Measurements from ENCODE around the gene ZCCHC24. TPM values are rescaled to one million over a fixed set of nuclear protein-coding genes. Genes with fewer than 3 reads are reported as not detected.

The ZCCHC24 gene
- total RNA-seq, 1 donor: 4.0 TPM

- Histone ChIP-seq H3K9me3 (ENCODE audit: low read depth, low read length) (no peaks in the 10 kb centered on the region), H3K4me1 (ENCODE audit: insufficient read depth, low read length) (peaks cover 28% of the 10 kb centered on the region), H3K27me3 (ENCODE audit: insufficient read depth, low read length) (peaks cover 5% of the 10 kb centered on the region), H3K4me3 (ENCODE audit: low read length) (peak overlapping the region; percentile 49)
These were observed 965 bp downstream of the ZCCHC24 start for GRCh38 chr10:79444199-79445119.

- Histone ChIP-seq H3K4me1 (ENCODE audit: insufficient read depth, low read length) (peaks cover 28% of the 10 kb centered on the region), H3K4me3 (ENCODE audit: low read length) (no peak overlapping the region), H3K9me3 (ENCODE audit: low read depth, low read length) (no peaks in the 10 kb centered on the region), H3K27me3 (ENCODE audit: insufficient read depth, low read length) (peaks cover 5% of the 10 kb centered on the region)
These were observed 1.9 kb downstream of the ZCCHC24 start for GRCh38 chr10:79443338-79444198.

GRCh38 chr10:79442171-79443040 lies 3.0 kb downstream of the ZCCHC24 start:
- H3K27me3 ChIP-seq (ENCODE audit: insufficient read depth, low read length): peaks cover 5% of the 10 kb centered on the region
- H3K9me3 ChIP-seq (ENCODE audit: low read depth, low read length): no peaks in the 10 kb centered on the region
- H3K4me3 ChIP-seq (ENCODE audit: low read length): no peak overlapping the region
- H3K4me1 ChIP-seq (ENCODE audit: insufficient read depth, low read length): peaks cover 28% of the 10 kb centered on the region

GRCh38 chr10:79441433-79441832 lies 4.0 kb downstream of the ZCCHC24 start:
- H3K4me1 ChIP-seq (ENCODE audit: insufficient read depth, low read length): peaks cover 25% of the 10 kb centered on the region
- no peaks in the 10 kb centered on the region for H3K9me3 ChIP-seq (ENCODE audit: low read depth, low read length)
- H3K4me3 ChIP-seq (ENCODE audit: low read length): no peak overlapping the region
- no peaks in the 10 kb centered on the region for H3K27me3 ChIP-seq (ENCODE audit: insufficient read depth, low read length)

GRCh38 chr10:79440281-79440680 lies 5.1 kb downstream of the ZCCHC24 start:
- peaks cover 19% of the 10 kb centered on the region for H3K4me1 ChIP-seq (ENCODE audit: insufficient read depth, low read length)
- no peaks in the 10 kb centered on the region for H3K27me3 ChIP-seq (ENCODE audit: insufficient read depth, low read length)
- H3K9me3 ChIP-seq (ENCODE audit: low read depth, low read length): no peaks in the 10 kb centered on the region
- no peak overlapping the region for H3K4me3 ChIP-seq (ENCODE audit: low read length)

GRCh38 chr10:79438699-79439085 lies 6.7 kb downstream of the ZCCHC24 start:
- Histone ChIP-seq H3K4me3 (ENCODE audit: low read length) (no peak overlapping the region), H3K9me3 (ENCODE audit: low read depth, low read length) (no peaks in the 10 kb centered on the region), H3K4me1 (ENCODE audit: insufficient read depth, low read length) (peaks cover 8% of the 10 kb centered on the region), H3K27me3 (ENCODE audit: insufficient read depth, low read length) (no peaks in the 10 kb centered on the region)

- no peaks in the 10 kb centered on the region for H3K27me3 ChIP-seq (ENCODE audit: insufficient read depth, low read length)
- H3K4me3 ChIP-seq (ENCODE audit: low read length): no peak overlapping the region
- H3K9me3 ChIP-seq (ENCODE audit: low read depth, low read length): no peaks in the 10 kb centered on the region
- peaks cover 3% of the 10 kb centered on the region for H3K4me1 ChIP-seq (ENCODE audit: insufficient read depth, low read length)
These were observed 7.3 kb downstream of the ZCCHC24 start for GRCh38 chr10:79438021-79438698.

GRCh38 chr10:79437111-79437814 lies 8.2 kb downstream of the ZCCHC24 start:
- Histone ChIP-seq H3K4me3 (ENCODE audit: low read length) (no peak overlapping the region), H3K4me1 (ENCODE audit: insufficient read depth, low read length) (no peaks in the 10 kb centered on the region), H3K9me3 (ENCODE audit: low read depth, low read length) (no peaks in the 10 kb centered on the region)

GRCh38 chr10:79436850-79437103 lies 8.6 kb downstream of the ZCCHC24 start:
- H3K4me3 ChIP-seq (ENCODE audit: low read length): no peak overlapping the region
- no peaks in the 10 kb centered on the region for H3K9me3 ChIP-seq (ENCODE audit: low read depth, low read length)
- no peaks in the 10 kb centered on the region for H3K27me3 ChIP-seq (ENCODE audit: insufficient read depth, low read length)
- H3K4me1 ChIP-seq (ENCODE audit: insufficient read depth, low read length): no peaks in the 10 kb centered on the region

More at GRCh38 chr10:79437111-79437814, 8.2 kb downstream of the ZCCHC24 start:
- H3K27me3 ChIP-seq (ENCODE audit: insufficient read depth, low read length): no peaks in the 10 kb centered on the region

GRCh38 chr10:79436066-79436849 lies 9.2 kb downstream of the ZCCHC24 start:
- H3K4me1 ChIP-seq (ENCODE audit: insufficient read depth, low read length): no peaks in the 10 kb centered on the region
- H3K4me3 ChIP-seq (ENCODE audit: low read length): no peak overlapping the region
- H3K9me3 ChIP-seq (ENCODE audit: low read depth, low read length): no peaks in the 10 kb centered on the region

GRCh38 chr10:79435271-79436065 lies 10.0 kb downstream of the ZCCHC24 start:
- Histone ChIP-seq H3K4me3 (ENCODE audit: low read length) (no peak overlapping the region), H3K9me3 (ENCODE audit: low read depth, low read length) (no peaks in the 10 kb centered on the region), H3K4me1 (ENCODE audit: insufficient read depth, low read length) (no peaks in the 10 kb centered on the region), H3K27me3 (ENCODE audit: insufficient read depth, low read length) (no peaks in the 10 kb centered on the region)

More at GRCh38 chr10:79436066-79436849, 9.2 kb downstream of the ZCCHC24 start:
- no peaks in the 10 kb centered on the region for H3K27me3 ChIP-seq (ENCODE audit: insufficient read depth, low read length)

- no peaks in the 10 kb centered on the region for H3K4me1 ChIP-seq (ENCODE audit: insufficient read depth, low read length)
- H3K9me3 ChIP-seq (ENCODE audit: low read depth, low read length): no peaks in the 10 kb centered on the region
- no peaks in the 10 kb centered on the region for H3K27me3 ChIP-seq (ENCODE audit: insufficient read depth, low read length)
- H3K4me3 ChIP-seq (ENCODE audit: low read length): no peak overlapping the region
These were observed 10.6 kb downstream of the ZCCHC24 start for GRCh38 chr10:79434821-79435251.
